KMS-11 (cell line): Measurements from ENCODE around the gene C4orf51.

ENCODE experiments used
- H2AFZ ChIP-seq: fragments of 200-600 bp; sonication (generic); 2 replicates; pipeline ENCODE4 v1.6.1; 2016; ENCODE audit warnings: antibody characterized with exemption, mixed run types, low read depth
- H3K27ac ChIP-seq: fragments of 200-600 bp; sonication (generic); 2 replicates; pipeline ENCODE4 v1.6.1; 2016; ENCODE audit warnings: mild to moderate bottlenecking, mixed run types
- H3K27me3 ChIP-seq: fragments of 200-600 bp; sonication (generic); 2 replicates; pipeline ENCODE4 v1.6.1; 2017; ENCODE audit warnings: mild to moderate bottlenecking, low read depth, mixed run types, moderate library complexity; ENCODE audit not compliant: insufficient read depth
- H3K36me3 ChIP-seq: fragments of 200-600 bp; sonication (generic); 2 replicates; pipeline ENCODE4 v1.6.1; 2017; ENCODE audit warnings: mild to moderate bottlenecking, mixed run types; ENCODE audit not compliant: insufficient read depth
- H3K4me1 ChIP-seq: fragments of 200-600 bp; sonication (generic); 2 replicates; pipeline ENCODE4 v1.6.1; 2016; ENCODE audit warnings: mild to moderate bottlenecking, low read depth, mixed run types; ENCODE audit not compliant: poor library complexity, severe bottlenecking
- H3K4me2 ChIP-seq: fragments of 200-600 bp; sonication (generic); 2 replicates; pipeline ENCODE4 v1.7.0; 2016; ENCODE audit warnings: mild to moderate bottlenecking, mixed run types
- H3K4me3 ChIP-seq: fragments of 200-600 bp; sonication (generic); IDR thresholded peaks from 2 replicates; pipeline ENCODE4 v1.6.1; 2017; ENCODE audit warnings: low read depth, low read length, mixed read lengths; ENCODE audit not compliant: insufficient read depth
- H3K79me2 ChIP-seq: fragments of 200-600 bp; sonication (generic); 2 replicates; pipeline ENCODE4 v1.6.1; 2016; ENCODE audit warnings: low read depth, mixed run types; ENCODE audit not compliant: insufficient read depth
- H3K9ac ChIP-seq: fragments of 200-600 bp; sonication (generic); 2 replicates; pipeline ENCODE4 v1.6.1; 2016; ENCODE audit warnings: mild to moderate bottlenecking, mixed run types
- H4K20me1 ChIP-seq: fragments of 200-600 bp; sonication (generic); 2 replicates; pipeline ENCODE4 v1.6.1; 2016; ENCODE audit warnings: mild to moderate bottlenecking, mixed run types; ENCODE audit not compliant: insufficient read depth
- CTCF ChIP-seq: fragments of 200-600 bp; sonication (generic); conservative IDR thresholded peaks from 2 replicates; pipeline ENCODE4 v1.6.1; 2017; ENCODE audit warnings: low read depth, mild to moderate bottlenecking, antibody characterized with exemption, low read length, moderate library complexity, mixed read lengths

C4orf51 gene

GRCh38 chr4:145769450-145770037 lies 89.6 kb downstream of the C4orf51 start:
- no peak overlapping the region for H2AFZ ChIP-seq
- no peak overlapping the region for H3K9ac ChIP-seq
- H3K4me1 ChIP-seq: peaks cover 37% of the 10 kb centered on the region
- H3K27me3 ChIP-seq: no peaks in the 10 kb centered on the region
- H4K20me1 ChIP-seq: no peaks in the 10 kb centered on the region
- no peak overlapping the region for H3K4me3 ChIP-seq
- no peak overlapping the region for H3K4me2 ChIP-seq
- H3K79me2 ChIP-seq: no peaks in the 10 kb centered on the region
- no peak overlapping the region for H3K27ac ChIP-seq
- H3K36me3 ChIP-seq: no peaks in the 10 kb centered on the region; the same call in 1 of the 2 replicates
- TF ChIP-seq CTCF: no peak

GRCh38 chr4:145770124-145770523 lies 90.2 kb downstream of the C4orf51 start:
- no peaks in the 10 kb centered on the region for H4K20me1 ChIP-seq
- H3K36me3 ChIP-seq: no peaks in the 10 kb centered on the region; the same call in 1 of the 2 replicates
- H3K9ac ChIP-seq: no peak overlapping the region
- H2AFZ ChIP-seq: no peak overlapping the region
- no peak for TF ChIP-seq CTCF
- peaks cover 43% of the 10 kb centered on the region for H3K4me1 ChIP-seq
- no peak overlapping the region for H3K4me2 ChIP-seq
- no peaks in the 10 kb centered on the region for H3K79me2 ChIP-seq
- no peaks in the 10 kb centered on the region for H3K27me3 ChIP-seq
- no peak overlapping the region for H3K4me3 ChIP-seq
- H3K27ac ChIP-seq: no peak overlapping the region

- H3K27me3 ChIP-seq: no peaks in the 10 kb centered on the region
- no peaks in the 10 kb centered on the region for H4K20me1 ChIP-seq
- H3K27ac ChIP-seq: peak overlapping the region; percentile 62; the same call in 1 of the 2 replicates
- no peaks in the 10 kb centered on the region for H3K79me2 ChIP-seq
- TF ChIP-seq CTCF: no peak
- H3K4me2 ChIP-seq: peak overlapping the region; percentile 73
- H3K4me1 ChIP-seq: peaks cover 46% of the 10 kb centered on the region
- H3K4me3 ChIP-seq: no peak overlapping the region
- H3K36me3 ChIP-seq: no peaks in the 10 kb centered on the region; the same call in 1 of the 2 replicates
- no peak overlapping the region for H2AFZ ChIP-seq
- no peak overlapping the region for H3K9ac ChIP-seq
Measured at GRCh38 chr4:145772347-145772746, 92.4 kb downstream of the C4orf51 start.

- H4K20me1 ChIP-seq: no peaks in the 10 kb centered on the region
- H2AFZ ChIP-seq: no peak overlapping the region
- H3K27me3 ChIP-seq: no peaks in the 10 kb centered on the region
- H3K79me2 ChIP-seq: no peaks in the 10 kb centered on the region
- H3K4me1 ChIP-seq: peaks cover 46% of the 10 kb centered on the region
- peak overlapping the region; percentile 73 for H3K4me2 ChIP-seq
- peak overlapping the region; percentile 3; the same call in 1 of the 2 replicates for H3K9ac ChIP-seq
- peak overlapping the region; percentile 62 for H3K27ac ChIP-seq
- no peaks in the 10 kb centered on the region; the same call in 1 of the 2 replicates for H3K36me3 ChIP-seq
- TF ChIP-seq CTCF: no peak
- no peak overlapping the region for H3K4me3 ChIP-seq
Measured at GRCh38 chr4:145773581-145774234, 93.8 kb downstream of the C4orf51 start.
